Brain pericyte (primary cell): Measurements from ENCODE around the gene RPAP2.
A peak's percentile ranks its signal among the peaks of the same experiment; 100 is the strongest.
"Not testable (repeated sequence)": the region's sequence is repeated elsewhere in the genome, so short reads cannot be mapped to it uniquely, and the experiment has no call there.

ENCODE experiments used
- DNase-seq: peaks from one replicate; pipeline ENCODE4 v3.0.0-alpha.2; 2012; ENCODE audit warnings: low read depth, low spot score

The RPAP2 gene

GRCh38 chr1:92376345-92376744 is 77.5 kb downstream of the RPAP2 start:
- DNase-seq, result no peak

- not testable (repeated sequence) for DNase-seq
Measured at GRCh38 chr1:92377991-92378390, 79.1 kb downstream of the RPAP2 start.

- DNase-seq, result no peak
Measured at GRCh38 chr1:92380867-92381266, 82.0 kb downstream of the RPAP2 start.

GRCh38 chr1:92393966-92394365 is 95.1 kb downstream of the RPAP2 start:
- not testable (repeated sequence) for DNase-seq

GRCh38 chr1:92398519-92398918 is 99.7 kb downstream of the RPAP2 start:
- DNase-seq, result no peak

- DNase-seq, result no peak
Measured at GRCh38 chr1:92399076-92399475, 100.2 kb downstream of the RPAP2 start.

GRCh38 chr1:92404661-92405060 is 105.8 kb downstream of the RPAP2 start:
- DNase-seq, result no peak

GRCh38 chr1:92408825-92409224 is 110.0 kb downstream of the RPAP2 start:
- no peak for DNase-seq

- DNase-seq, result no peak
Measured at GRCh38 chr1:92409946-92410549, 111.2 kb downstream of the RPAP2 start.

- no peak for DNase-seq
Measured at GRCh38 chr1:92410706-92411105, 111.8 kb downstream of the RPAP2 start.

GRCh38 chr1:92411511-92411910 is 112.7 kb downstream of the RPAP2 start:
- DNase-seq, result peak; percentile 21

- DNase-seq, result no peak
Measured at GRCh38 chr1:92419642-92420041, 120.8 kb downstream of the RPAP2 start.

- DNase-seq, result no peak
Measured at GRCh38 chr1:92424381-92424780, 125.5 kb downstream of the RPAP2 start.

- DNase-seq, result no peak
Measured at GRCh38 chr1:92425617-92426016, 126.8 kb downstream of the RPAP2 start.

GRCh38 chr1:92430030-92430429 is 131.2 kb downstream of the RPAP2 start:
- DNase-seq, result no peak

GRCh38 chr1:92434572-92434971 is 135.7 kb downstream of the RPAP2 start:
- DNase-seq, result not testable (repeated sequence)

GRCh38 chr1:92439291-92439690 is 140.4 kb downstream of the RPAP2 start:
- DNase-seq, result no peak

- DNase-seq, result no peak
Measured at GRCh38 chr1:92441316-92441696, 142.4 kb downstream of the RPAP2 start.

GRCh38 chr1:92441697-92442342 is 143.0 kb downstream of the RPAP2 start:
- DNase-seq, result no peak

- no peak for DNase-seq
Measured at GRCh38 chr1:92442351-92442750, 143.5 kb downstream of the RPAP2 start.

GRCh38 chr1:92443893-92444292 is 145.0 kb downstream of the RPAP2 start:
- DNase-seq, result no peak

GRCh38 chr1:92444351-92444750 is 145.5 kb downstream of the RPAP2 start:
- DNase-seq, result no peak

- no peak for DNase-seq
Measured at GRCh38 chr1:92445865-92446264, 147.0 kb downstream of the RPAP2 start.

GRCh38 chr1:92446546-92446945 is 147.7 kb downstream of the RPAP2 start:
- no peak for DNase-seq
